ENCODE results near the gene LRRC1.

LRRC1 gene

GRCh38 chr6:53944543-53944942 is 149.7 kb downstream of the LRRC1 start:
- Histone ChIP-seq H3K27ac (no peak overlapping the region), H3K4me3 (ENCODE audit: low read depth, low read length) (no peak overlapping the region), H3K36me3 (no peaks in the 10 kb centered on the region), H3K27me3 (ENCODE audit: insufficient read depth, low read depth, severe bottlenecking) (peaks cover 13% of the 10 kb centered on the region), H3K9me3 (ENCODE audit: severe bottlenecking) (peaks cover 8% of the 10 kb centered on the region)
- DNase-seq = no peak
- no peak for TF ChIP-seq CTCF (IDR thresholded peaks at IDR 0.05; ENCODE audit: low read depth, low read length)

- no peak overlapping the region for H3K27ac ChIP-seq
- DNase-seq = no peak
- H3K27me3 ChIP-seq (ENCODE audit: insufficient read depth, low read depth, severe bottlenecking) = peaks cover 13% of the 10 kb centered on the region
- H3K4me3 ChIP-seq (ENCODE audit: low read depth, low read length) = no peak overlapping the region
- H3K36me3 ChIP-seq = no peaks in the 10 kb centered on the region
- H3K9me3 ChIP-seq (ENCODE audit: severe bottlenecking) = peaks cover 8% of the 10 kb centered on the region
- no peak for TF ChIP-seq CTCF (IDR thresholded peaks at IDR 0.05; ENCODE audit: low read depth, low read length)
Observed at GRCh38 chr6:53945765-53946407, 151.1 kb downstream of the LRRC1 start.

GRCh38 chr6:53947780-53948179 is 153.0 kb downstream of the LRRC1 start:
- Histone ChIP-seq H3K27me3 (ENCODE audit: insufficient read depth, low read depth, severe bottlenecking) (peaks cover 13% of the 10 kb centered on the region), H3K4me3 (ENCODE audit: low read depth, low read length) (no peak overlapping the region), H3K9me3 (ENCODE audit: severe bottlenecking) (peaks cover 13% of the 10 kb centered on the region), H3K36me3 (no peaks in the 10 kb centered on the region), H3K27ac (no peak overlapping the region)
- TF ChIP-seq CTCF (IDR thresholded peaks at IDR 0.05; ENCODE audit: low read depth, low read length) = no peak
- no peak for DNase-seq

- Histone ChIP-seq H3K4me3 (ENCODE audit: low read depth, low read length) (no peak overlapping the region), H3K27me3 (ENCODE audit: insufficient read depth, low read depth, severe bottlenecking) (peaks cover 13% of the 10 kb centered on the region), H3K9me3 (ENCODE audit: severe bottlenecking) (peaks cover 13% of the 10 kb centered on the region), H3K36me3 (no peaks in the 10 kb centered on the region), H3K27ac (no peak overlapping the region)
- DNase-seq = no peak
- no peak for TF ChIP-seq CTCF (IDR thresholded peaks at IDR 0.05; ENCODE audit: low read depth, low read length)
Observed at GRCh38 chr6:53951383-53951782, 156.6 kb downstream of the LRRC1 start.

GRCh38 chr6:53956068-53956711 is 161.4 kb downstream of the LRRC1 start:
- no peak overlapping the region for H3K4me3 ChIP-seq (ENCODE audit: low read depth, low read length)
- no peak overlapping the region for H3K27ac ChIP-seq
- H3K9me3 ChIP-seq (ENCODE audit: severe bottlenecking) = peaks cover 4% of the 10 kb centered on the region
- no peaks in the 10 kb centered on the region for H3K27me3 ChIP-seq (ENCODE audit: insufficient read depth, low read depth, severe bottlenecking)
- peak; percentile 99 for TF ChIP-seq CTCF (IDR thresholded peaks at IDR 0.05; ENCODE audit: low read depth, low read length)
- no peaks in the 10 kb centered on the region for H3K36me3 ChIP-seq
- DNase-seq = peak; percentile 94
